Measurements from ENCODE around the gene PLEKHA1. TPM values are rescaled to one million over a fixed set of nuclear protein-coding genes. Genes with fewer than 3 reads are reported as not detected.
A peak's percentile ranks its signal among the peaks of the same experiment; 100 is the strongest.

PLEKHA1 gene
- total and polyA plus RNA-seq, 2 of the 4 experiments (the other 2 are of a cell fraction): 7.2 to 9.5 TPM

- TF ChIP-seq SMC3 (IDR thresholded peaks at IDR 0.05; ENCODE audit: low read depth, low read length): no peak
- no peak for TF ChIP-seq CTCF (conservative IDR thresholded peaks at IDR 0.05; ENCODE audit: low read depth, low read length)
- no peak for TF ChIP-seq CEBPB (IDR thresholded peaks at IDR 0.05; ENCODE audit: low read depth, low read length)
- no peak for TF ChIP-seq RFX5 (IDR thresholded peaks at IDR 0.05; ENCODE audit: low read depth, low read length)
- TF ChIP-seq USF2 (IDR thresholded peaks at IDR 0.05; ENCODE audit: low read depth, low read length): no peak
- no peak for TF ChIP-seq CHD1 (IDR thresholded peaks at IDR 0.05; ENCODE audit: low read depth, low read length)
- no peak for TF ChIP-seq POLR2A (IDR thresholded peaks at IDR 0.05; ENCODE audit: low read depth, low read length)
- TF ChIP-seq NFE2L2 (IDR thresholded peaks at IDR 0.05; ENCODE audit: low read depth, low read length): no peak
- TF ChIP-seq MAFK (IDR thresholded peaks at IDR 0.05; ENCODE audit: low read depth, low read length): no peak
- no peak overlapping the region for H3K56ac ChIP-seq (ENCODE audit: extremely low read depth, insufficient read depth, low read length)
- peaks cover 5% of the 10 kb centered on the region for H3K9me1 ChIP-seq (ENCODE audit: insufficient read depth, low read length)
- peaks cover 4% of the 10 kb centered on the region for H3K4me1 ChIP-seq (ENCODE audit: control insufficient read depth, insufficient read depth, low read length)
- intact Hi-C loops (cut with micrococcal nuclease) (loop anchor here (5.0 kb wide), 1 partner anchor 43 kb away; no protein-coding TSS in a partner anchor), in situ Hi-C loops (cut with MboI; ENCODE audit: low sequenced_read_pairs) (no loop called here), dilution Hi-C loops (cut with HindIII; ENCODE audit: low sequenced_read_pairs, unreplicated experiment) (no loop called here)
- no peak overlapping the region; the same call in 1 of the 2 replicates for H2BK120ac ChIP-seq (ENCODE audit: low read depth, low read length)
- no peak overlapping the region for H3K14ac ChIP-seq (replicated peaks; ENCODE audit: low read depth, low read length)
- no TSS peak for BruUV-seq (replicated peaks)
- peak overlapping the region; percentile 51; the same call in 1 of the 2 replicates for H2AK5ac ChIP-seq (ENCODE audit: low read depth, low read length)
- ChIA-PET POLR2A (ENCODE audit: unreplicated experiment) (no interaction called here), CTCF (interaction anchor here (2.0 kb wide), 1 partner anchor 9 kb away, joined by 5 read pairs; no protein-coding TSS in a partner anchor)
- DNase-seq: no peak
- H4K91ac ChIP-seq (ENCODE audit: insufficient read depth, low read depth, low read length): no peak overlapping the region
- H2AK9ac ChIP-seq (replicated peaks; ENCODE audit: low read depth, low read length, poor library complexity): no peak overlapping the region
- no peaks in the 10 kb centered on the region for H3K9me3 ChIP-seq (ENCODE audit: control insufficient read depth, insufficient read depth, low read length)
- H3K27ac ChIP-seq (ENCODE audit: insufficient read depth, low read length): peak overlapping the region; percentile 47; the same call in 1 of the 2 replicates
- no peak overlapping the region for H4K5ac ChIP-seq (ENCODE audit: low read depth, low read length)
- peak overlapping the region in 1 of 2 experiments; percentile 39; a peak in 1 of 4 replicates for H4K8ac ChIP-seq (ENCODE audit: low read depth in 2 of 2, low read length in 2 of 2)
- H3K27me3 ChIP-seq (ENCODE audit: control insufficient read depth, insufficient read depth, low read length): no peaks in the 10 kb centered on the region
- no peak overlapping the region for H3K4me3 ChIP-seq (ENCODE audit: insufficient read depth, low read depth, low read length)
- H3K9ac ChIP-seq (ENCODE audit: low read depth, low read length): no peak overlapping the region
- no peak overlapping the region for H3K18ac ChIP-seq (ENCODE audit: low read depth, low read length)
- peak overlapping the region; percentile 73 for H2BK5ac ChIP-seq (ENCODE audit: low read depth, low read length, poor library complexity, severe bottlenecking)
- H3K36me3 ChIP-seq (ENCODE audit: control insufficient read depth, insufficient read depth, low read length): peaks cover 2% of the 10 kb centered on the region; the same call in 1 of the 2 replicates
- H3K79me1 ChIP-seq (ENCODE audit: low read depth in 1 of 2, low read length in 2 of 2): no peaks in the 10 kb centered on the region
- no peaks in the 10 kb centered on the region for H4K20me1 ChIP-seq (ENCODE audit: insufficient read depth, low read length)
- no peak overlapping the region for H2AFZ ChIP-seq (replicated peaks; ENCODE audit: low read length, poor library complexity)
- no peak for ATAC-seq (ENCODE audit: low read depth)
- no peak overlapping the region for H2BK20ac ChIP-seq (ENCODE audit: low read depth, low read length)
- no CpG with 5 or more reads among the region's 3 CpGs for WGBS, 2 experiments (ENCODE audit: extremely low coverage in 2 of 2, insufficient read length in 1 of 2)
- 0 out of 2 replicates have a peak overlapping the region, but pooled peaks have one; percentile 27 for H3K4ac ChIP-seq (ENCODE audit: low read depth, low read length)
- no peak overlapping the region for H3K23ac ChIP-seq (ENCODE audit: low read depth, low read length)
- no peak overlapping the region for H2BK15ac ChIP-seq (ENCODE audit: low read depth, low read length)
- H3K4me2 ChIP-seq (ENCODE audit: low read depth, low read length): no peak overlapping the region
Observed at GRCh38 chr10:122420624-122421007, 46.1 kb downstream of the PLEKHA1 start.
